HG03280 (cell line): ENCODE measurements around the gene ST8SIA5.

ENCODE experiments used
- ATAC-seq: cut with Tn5 transposase; IDR thresholded peaks from one replicate; pipeline ENCODE4 v1.9.1; 2021; ENCODE audit warnings: mild to moderate bottlenecking, moderate library complexity; ENCODE audit not compliant: unreplicated experiment

The ST8SIA5 gene

GRCh38 chr18:46748466-46748865 is 8.4 kb downstream of the ST8SIA5 start:
- ATAC-seq: no peak

DNA sequence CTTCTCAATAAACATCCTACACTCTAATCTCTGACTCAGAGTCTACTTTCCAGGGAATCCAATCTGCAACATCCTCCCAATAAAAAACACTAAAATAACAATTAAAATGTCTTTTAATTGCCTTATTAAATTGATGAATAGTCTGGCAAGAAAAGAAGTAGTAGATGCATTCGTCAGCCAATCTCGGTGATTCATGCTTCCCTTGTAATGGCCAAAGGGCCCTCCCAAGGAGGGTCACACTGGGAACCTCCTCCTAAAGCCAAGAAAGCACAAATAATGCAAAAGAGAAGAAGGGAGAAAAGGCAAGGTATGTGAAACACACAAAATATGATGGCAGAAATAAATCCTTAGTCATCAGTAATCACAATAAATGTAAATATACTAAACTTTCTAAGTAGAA is 16.8 kb downstream of the ST8SIA5 start:
- no peak for ATAC-seq

GRCh38 chr18:46738491-46738890 is 18.4 kb downstream of the ST8SIA5 start:
- ATAC-seq: no peak

GRCh38 chr18:46736736-46737135 is 20.1 kb downstream of the ST8SIA5 start:
- ATAC-seq: no peak

DNA sequence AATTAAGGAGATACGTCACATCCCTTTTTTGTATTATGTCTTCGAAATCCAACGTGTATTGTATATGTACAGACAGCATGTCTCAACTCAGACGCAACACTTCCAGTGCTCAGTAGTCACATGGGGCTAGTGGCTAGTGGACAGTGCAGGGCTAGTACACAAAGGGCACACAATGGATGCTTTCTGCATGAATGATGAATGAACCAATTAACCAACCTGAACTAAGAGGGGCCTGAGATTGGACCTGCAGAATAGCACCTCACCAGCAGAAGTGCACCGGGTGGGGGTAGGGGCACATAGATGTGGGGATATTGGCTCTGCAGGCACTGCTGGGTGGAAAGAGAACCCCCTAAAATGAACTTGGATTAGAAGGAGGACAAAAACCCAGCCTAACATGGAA is 20.7 kb downstream of the ST8SIA5 start:
- no peak for ATAC-seq

- ATAC-seq: no peak
These were observed 21.9 kb downstream of the ST8SIA5 start for GRCh38 chr18:46734981-46735380.

DNA sequence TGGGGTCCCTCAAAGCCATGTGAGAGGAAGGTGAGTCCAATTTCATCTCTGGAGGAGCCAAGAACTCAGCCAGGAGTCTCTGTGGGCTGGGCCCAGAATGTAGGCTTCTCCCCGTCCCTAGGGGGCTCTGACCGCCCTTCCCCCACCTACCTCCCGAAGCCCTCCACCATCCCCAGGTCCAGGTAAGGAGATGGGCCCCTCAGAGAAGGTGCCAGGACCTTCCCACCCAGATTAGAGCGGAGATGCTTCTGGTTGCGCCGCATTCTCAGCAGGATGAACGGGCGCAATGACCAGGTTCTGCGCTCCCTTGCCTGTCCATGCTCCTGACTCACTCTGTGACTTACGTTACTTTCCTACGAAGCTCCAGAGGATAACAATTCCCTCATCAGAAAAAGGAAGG is 23.0 kb downstream of the ST8SIA5 start:
- ATAC-seq: no peak

GRCh38 chr18:46732801-46733200 is 24.1 kb downstream of the ST8SIA5 start:
- ATAC-seq: no peak

DNA sequence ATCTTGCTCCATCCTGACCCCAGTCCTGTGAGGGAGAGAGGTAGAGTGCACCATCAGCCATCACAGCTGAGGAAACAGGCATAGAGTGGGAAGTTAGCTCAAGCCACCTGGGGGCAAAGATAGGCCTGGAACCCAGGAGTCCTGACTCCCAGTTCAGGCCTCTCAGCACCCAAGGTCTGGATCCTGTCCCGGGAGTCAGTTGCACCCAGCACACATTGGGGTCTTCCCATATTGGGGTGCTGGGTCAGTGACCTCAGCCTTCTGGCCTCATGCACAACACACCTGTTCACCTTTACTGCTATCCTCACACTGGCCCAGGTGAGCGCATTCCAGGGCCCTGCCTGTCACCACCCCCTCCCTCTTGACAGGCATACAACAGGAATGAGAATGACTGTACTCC is 24.7 kb downstream of the ST8SIA5 start:
- no peak for ATAC-seq

DNA sequence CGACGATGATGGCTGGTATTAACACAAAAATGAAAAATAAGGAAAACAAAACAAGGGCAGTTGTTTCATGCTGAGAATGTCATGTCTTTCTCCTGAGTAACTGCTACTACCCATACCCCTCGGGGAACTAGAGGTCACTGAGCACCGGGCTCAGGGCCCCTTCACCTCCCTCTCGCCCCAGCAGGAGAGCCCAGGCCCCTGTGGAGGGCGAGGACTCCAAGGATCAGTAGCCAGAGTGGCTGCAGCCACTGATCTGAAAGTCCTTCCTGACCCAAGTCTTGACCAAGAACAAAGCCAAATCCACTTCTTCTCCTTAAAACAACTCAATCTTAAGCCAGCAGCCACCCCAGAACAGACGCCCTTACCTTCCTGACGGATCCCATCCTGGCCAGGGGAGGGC is 25.5 kb downstream of the ST8SIA5 start:
- no peak for ATAC-seq

DNA sequence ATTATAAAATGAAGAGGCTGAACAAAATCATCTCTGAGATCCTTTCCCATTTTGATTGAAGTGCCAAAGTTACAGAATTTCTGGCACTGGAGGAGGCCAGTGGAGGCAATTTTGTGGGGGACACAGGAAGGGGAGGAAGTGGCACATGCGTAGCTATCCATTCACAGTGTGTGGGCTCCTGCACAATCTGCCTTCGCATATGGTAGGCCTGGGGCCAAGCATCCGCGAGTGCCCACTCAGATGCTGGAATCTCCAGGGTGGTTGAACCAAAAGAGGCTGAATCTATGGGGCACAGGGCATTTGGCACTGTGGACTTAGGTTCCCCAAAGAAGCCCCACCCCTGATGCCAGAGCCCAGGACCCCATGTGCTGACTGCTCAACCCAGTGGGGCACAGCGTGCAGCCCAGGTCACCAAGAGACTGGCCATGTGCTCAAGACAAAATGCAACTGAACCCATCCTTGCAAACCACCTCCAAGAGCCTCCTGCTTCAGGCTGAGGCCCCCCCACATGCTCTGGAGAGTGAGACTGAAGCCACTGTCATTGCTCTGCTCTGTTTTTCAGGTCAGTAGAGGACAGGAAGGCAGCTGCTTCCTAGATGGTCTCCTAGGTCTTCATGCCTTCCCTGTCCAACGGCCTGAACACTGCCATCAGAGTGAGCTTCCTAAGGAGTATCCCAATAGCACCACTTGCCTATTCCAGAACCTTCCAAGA is 28.5 kb downstream of the ST8SIA5 start:
- no peak for ATAC-seq

DNA sequence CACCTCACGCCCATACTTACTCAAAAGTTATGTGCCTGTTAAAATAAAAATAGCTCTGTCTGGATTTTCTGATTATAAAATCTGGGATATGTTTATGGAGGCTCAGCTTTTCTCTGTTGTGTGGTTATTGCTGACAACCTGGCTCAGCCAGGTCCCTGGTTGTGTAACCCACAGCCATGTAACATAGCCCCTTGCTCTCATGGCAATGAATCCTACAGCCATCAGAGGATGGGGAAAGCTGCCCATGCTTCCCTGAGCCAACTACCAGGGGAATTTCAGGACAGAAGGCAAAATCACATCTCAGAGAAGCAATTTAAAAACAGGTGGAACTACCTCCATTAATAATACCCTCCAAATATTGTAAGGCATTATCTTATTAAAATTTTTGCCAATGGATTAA is 29.7 kb downstream of the ST8SIA5 start:
- no peak for ATAC-seq

DNA sequence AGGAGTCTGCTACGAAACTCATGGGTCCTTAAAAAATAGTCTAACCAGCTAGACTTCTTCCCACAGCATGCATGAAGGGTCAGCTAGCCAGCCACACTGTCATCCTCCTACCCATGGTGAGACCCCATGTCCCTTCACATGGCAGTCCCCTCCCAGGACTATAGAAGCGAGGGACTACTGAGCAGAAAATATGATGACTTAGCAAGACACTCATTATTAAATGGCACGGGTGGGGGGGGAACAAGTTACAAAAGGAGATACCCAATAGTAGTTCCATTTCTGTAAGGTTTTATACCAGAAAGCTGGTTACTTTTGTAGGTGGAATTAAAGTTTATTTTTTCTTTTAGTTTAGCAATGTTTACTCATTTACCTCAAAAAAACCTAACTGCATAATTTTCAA is 31.5 kb downstream of the ST8SIA5 start:
- ATAC-seq: no peak

- ATAC-seq: no peak
These were observed 32.9 kb downstream of the ST8SIA5 start for GRCh38 chr18:46723856-46724415.

- no peak for ATAC-seq
These were observed 34.8 kb downstream of the ST8SIA5 start for GRCh38 chr18:46722051-46722450.

GRCh38 chr18:46721331-46721730 is 35.5 kb downstream of the ST8SIA5 start:
- no peak for ATAC-seq

DNA sequence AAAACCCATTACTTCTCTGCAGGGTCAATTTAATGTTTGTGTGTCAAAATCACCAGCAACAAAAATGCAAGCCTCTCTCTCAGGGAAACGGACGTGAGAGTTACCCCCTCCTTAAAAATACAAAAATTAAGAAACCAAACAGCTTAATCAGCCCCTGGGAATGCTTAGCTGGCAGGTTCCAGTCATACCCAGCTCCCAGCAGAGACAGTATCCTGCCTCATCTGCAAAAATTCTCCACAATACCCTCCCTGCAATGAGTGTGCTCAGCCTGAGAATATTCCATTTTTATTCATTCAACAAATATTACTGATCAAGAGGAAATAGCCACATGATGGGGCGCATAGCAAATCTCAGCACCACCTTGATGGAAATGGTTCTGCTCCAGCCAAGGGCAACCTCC is 36.3 kb downstream of the ST8SIA5 start:
- ATAC-seq: no peak

GRCh38 chr18:46720092-46720491 is 36.8 kb downstream of the ST8SIA5 start:
- ATAC-seq: no peak

DNA sequence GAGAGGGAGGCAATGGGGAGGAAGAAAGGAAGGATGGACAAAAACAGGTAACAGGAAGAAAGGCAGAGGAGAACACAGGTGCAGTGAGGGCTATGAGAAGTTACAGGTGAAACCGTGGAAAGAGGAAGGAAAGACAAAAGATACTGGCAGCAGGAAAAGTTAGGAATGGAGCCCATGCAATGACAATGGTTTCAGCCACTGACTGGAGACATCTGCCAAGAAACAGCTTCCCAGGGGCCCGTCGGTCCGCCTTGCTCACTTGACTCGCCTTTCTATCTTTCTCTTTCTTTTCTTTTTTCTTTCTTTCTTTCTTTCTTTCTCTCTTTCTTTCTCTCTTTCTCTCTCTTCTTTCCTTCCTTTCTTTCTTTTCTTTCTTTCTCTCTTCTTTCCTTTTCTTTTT is 37.5 kb downstream of the ST8SIA5 start:
- ATAC-seq: no peak

DNA sequence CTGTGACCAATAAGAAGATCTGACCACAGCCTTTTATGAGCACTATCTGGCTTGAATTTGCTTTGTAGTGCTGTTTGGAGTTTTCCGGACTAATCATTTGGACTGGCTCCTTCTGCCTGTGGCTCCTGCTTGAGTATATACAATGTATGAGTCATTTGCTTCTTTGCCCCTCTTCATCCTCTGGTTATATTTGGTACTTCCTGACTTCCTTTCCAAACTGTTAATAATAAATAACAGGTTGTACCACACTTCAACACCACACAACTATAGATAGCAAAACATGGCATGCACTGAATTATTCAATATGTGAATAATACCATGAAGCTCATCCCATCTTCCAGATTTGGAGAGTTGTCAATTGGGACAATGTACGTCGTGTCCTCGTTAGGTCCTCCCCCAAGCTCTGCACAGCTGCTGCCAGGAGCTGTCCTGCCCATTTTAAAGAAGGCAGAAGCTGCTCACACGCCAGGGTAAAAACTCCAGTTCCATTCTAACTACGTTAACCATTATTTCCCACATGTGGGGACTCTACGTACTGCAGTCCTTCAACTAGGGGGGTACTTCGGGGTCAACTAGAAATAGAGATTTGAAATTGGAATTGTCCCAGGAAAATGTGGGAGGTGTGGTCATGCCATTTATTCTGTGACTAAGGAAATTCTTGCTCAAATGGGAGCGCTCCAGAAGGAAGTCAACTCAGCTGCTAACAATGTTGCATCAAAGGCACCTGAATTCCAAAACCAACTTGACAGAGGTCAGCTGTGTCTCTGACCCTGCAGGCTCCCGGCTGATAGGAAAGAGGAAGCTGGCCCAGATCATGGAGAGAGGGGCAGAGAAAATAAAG is 38.1 kb downstream of the ST8SIA5 start:
- ATAC-seq: no peak

GRCh38 chr18:46716827-46717226 is 40.0 kb downstream of the ST8SIA5 start:
- ATAC-seq: no peak

- no peak for ATAC-seq
These were observed 40.5 kb downstream of the ST8SIA5 start for GRCh38 chr18:46716336-46716735.
